IMR-90 (cell line): Measurements from ENCODE around the gene MYO10. TPM values are rescaled to one million over a fixed set of nuclear protein-coding genes. Genes with fewer than 3 reads are reported as not detected.
A peak's percentile ranks its signal among the peaks of the same experiment; 100 is the strongest.

ENCODE experiments used
- ATAC-seq: fragments of 200-7000 bp; cut with Tn5 transposase; 2 replicates; pipeline ENCODE4 v1.9.1; 2020; ENCODE audit warnings: low read depth, mild to moderate bottlenecking, moderate library complexity
- BruUV-seq: library from RNA; stranded (reverse); fragments of 400-500 nt; replicated peaks from 2 replicates; lab custom pipeline; 2021; lab: Mats Ljungman, UMichigan
- CTCF ChIA-PET: fragments of 300-600 bp; formaldehyde crosslinking; extraction: SDS; loops from one replicate; lab custom pipeline; 2021; ENCODE audit warnings: antibody characterized with exemption; lab: Yijun Ruan, JAX
- POLR2A ChIA-PET: fragments of 300-600 bp; sonication (Branson Sonifier 250); formaldehyde crosslinking; loops from one replicate; lab custom pipeline; 2022; ENCODE audit warnings: antibody characterized with exemption; ENCODE audit not compliant: unreplicated experiment; lab: Charles Lee
- DNase-seq: peaks from one replicate; pipeline ENCODE4 v3.0.0; 2013
- H2AFZ ChIP-seq: replicated peaks from 2 replicates; pipeline ENCODE3; 2013; ENCODE audit warnings: low read length, mild to moderate bottlenecking; ENCODE audit not compliant: poor library complexity
- H2AK5ac ChIP-seq: 2 replicates; pipeline ENCODE4 v1.6.1; 2013; ENCODE audit warnings: low read depth, low read length, inconsistent platforms
- H2AK9ac ChIP-seq: replicated peaks from 2 replicates; pipeline ENCODE3; 2013; ENCODE audit warnings: mild to moderate bottlenecking, low read depth, low read length, moderate library complexity; ENCODE audit not compliant: poor library complexity
- H2BK120ac ChIP-seq: 2 replicates; pipeline ENCODE4 v1.6.1; 2013; ENCODE audit warnings: low read depth, low read length, inconsistent platforms
- H2BK15ac ChIP-seq: 3 replicates; pipeline ENCODE4 v1.6.1; 2013; ENCODE audit warnings: low read depth, low read length, inconsistent platforms
- H2BK20ac ChIP-seq: 2 replicates; pipeline ENCODE4 v1.6.1; 2013; ENCODE audit warnings: low read depth, mild to moderate bottlenecking, inconsistent platforms, low read length, moderate library complexity
- H2BK5ac ChIP-seq: 2 replicates; pipeline ENCODE4 v1.6.1; 2013; ENCODE audit warnings: mild to moderate bottlenecking, low read depth, low read length, inconsistent platforms; ENCODE audit not compliant: poor library complexity, severe bottlenecking
- H3K14ac ChIP-seq: replicated peaks from 2 replicates; pipeline ENCODE4 v1.6.1; 2013; ENCODE audit warnings: low read depth, low read length, inconsistent platforms
- H3K18ac ChIP-seq: 2 replicates; pipeline ENCODE4 v1.6.1; 2013; ENCODE audit warnings: low read depth, low read length, control low read depth
- H3K23ac ChIP-seq: 2 replicates; pipeline ENCODE4 v1.6.1; 2013; ENCODE audit warnings: low read depth, low read length, inconsistent platforms
- H3K27ac ChIP-seq: 2 replicates; pipeline ENCODE4 v1.5.1; 2013; ENCODE audit warnings: mild to moderate bottlenecking, control low read depth, low read length; ENCODE audit not compliant: insufficient read depth
- H3K27me3 ChIP-seq: 2 replicates; pipeline ENCODE4 v1.6.1; 2013; ENCODE audit warnings: low read length; ENCODE audit not compliant: control insufficient read depth, insufficient read depth
- H3K36me3 ChIP-seq: 2 replicates; pipeline ENCODE4 v1.6.1; 2013; ENCODE audit warnings: low read length, mixed read lengths; ENCODE audit not compliant: control insufficient read depth, insufficient read depth
- H3K4ac ChIP-seq: 2 replicates; pipeline ENCODE4 v1.6.1; 2013; ENCODE audit warnings: low read depth, low read length, inconsistent platforms
- H3K4me1 ChIP-seq: 2 replicates; pipeline ENCODE4 v1.6.1; 2013; ENCODE audit warnings: low read length, mixed read lengths; ENCODE audit not compliant: control insufficient read depth, insufficient read depth
- H3K4me2 ChIP-seq: 2 replicates; pipeline ENCODE4 v1.6.1; 2013; ENCODE audit warnings: low read depth, mild to moderate bottlenecking, control low read depth, low read length, moderate library complexity
- H3K4me3 ChIP-seq: 2 replicates; pipeline ENCODE4 v1.5.1; 2013; ENCODE audit warnings: low read depth, mild to moderate bottlenecking, control low read depth, low read length, moderate library complexity; ENCODE audit not compliant: insufficient read depth
- H3K56ac ChIP-seq: 2 replicates; pipeline ENCODE4 v1.6.1; 2013; ENCODE audit warnings: low read length, inconsistent platforms; ENCODE audit not compliant: insufficient read depth; ENCODE audit errors: extremely low read depth
- H3K79me1 ChIP-seq, 2 experiments: 2 replicates each; pipeline ENCODE4 v1.6.1; 2013; ENCODE audit warnings: low read length in 2 of 2, inconsistent platforms in 1 of 2, low read depth in 1 of 2
- H3K9ac ChIP-seq: 2 replicates; pipeline ENCODE4 v1.6.1; 2013; ENCODE audit warnings: low read depth, low read length, control low read depth
- H3K9me1 ChIP-seq: 2 replicates; pipeline ENCODE4 v1.6.1; 2013; ENCODE audit warnings: low read length, inconsistent platforms; ENCODE audit not compliant: insufficient read depth
- H3K9me3 ChIP-seq: 2 replicates; pipeline ENCODE4 v1.6.1; 2013; ENCODE audit warnings: low read length; ENCODE audit not compliant: control insufficient read depth, insufficient read depth
- H4K20me1 ChIP-seq: 2 replicates; pipeline ENCODE4 v1.6.1; 2013; ENCODE audit warnings: low read length, inconsistent platforms; ENCODE audit not compliant: insufficient read depth
- H4K5ac ChIP-seq: 2 replicates; pipeline ENCODE4 v1.6.1; 2013; ENCODE audit warnings: mild to moderate bottlenecking, low read depth, low read length, control low read depth
- H4K8ac ChIP-seq, 2 experiments: 2 replicates each; pipeline ENCODE4 v1.6.1; 2013; ENCODE audit warnings: low read depth in 2 of 2, low read length in 2 of 2, control low read depth in 1 of 2, inconsistent platforms in 1 of 2
- H4K91ac ChIP-seq: 2 replicates; pipeline ENCODE4 v1.6.1; 2013; ENCODE audit warnings: low read depth, low read length, inconsistent platforms; ENCODE audit not compliant: insufficient read depth
- CHD1 ChIP-seq: IDR thresholded peaks from 2 replicates; pipeline ENCODE4 v1.6.1; 2012; ENCODE audit warnings: low read depth, low read length, improper control_type of control experiment
- MAFK ChIP-seq: IDR thresholded peaks from 2 replicates; pipeline ENCODE4 v1.6.1; 2012; ENCODE audit warnings: low read depth, low read length, improper control_type of control experiment
- MAZ ChIP-seq: IDR thresholded peaks from 2 replicates; pipeline ENCODE4 v1.6.1; 2012; ENCODE audit warnings: low read depth, mild to moderate bottlenecking, low read length, improper control_type of control experiment, moderate library complexity, borderline replicate concordance
- NFE2L2 ChIP-seq: fragments of 150-350 bp; IDR thresholded peaks from 2 replicates; pipeline ENCODE4 v1.6.1; 2016; ENCODE audit warnings: low read depth, mild to moderate bottlenecking, low read length
- POLR2A ChIP-seq: IDR thresholded peaks from 2 replicates; pipeline ENCODE4 v1.6.1; 2012; ENCODE audit warnings: mild to moderate bottlenecking, low read depth, low read length
- RCOR1 ChIP-seq: IDR thresholded peaks from 2 replicates; pipeline ENCODE4 v1.6.1; 2012; ENCODE audit warnings: mild to moderate bottlenecking, low read length, improper control_type of control experiment; ENCODE audit not compliant: insufficient replicate concordance
- SMC3 ChIP-seq: fragments of 150-350 bp; IDR thresholded peaks from 2 replicates; pipeline ENCODE4 v1.6.1; 2016; ENCODE audit warnings: low read depth, mild to moderate bottlenecking, antibody characterized with exemption, low read length, moderate library complexity
- WGBS, 2 experiments: methylation state at CpG; one replicate each; pipeline versions ENCODE4 v1.1.5 to v1.1.7; 2013; ENCODE audit warnings: missing lambda C conversion rate in 2 of 2; ENCODE audit not compliant: insufficient read length in 1 of 2; ENCODE audit errors: extremely low coverage in 2 of 2; 5-methylcytosine and 5-hydroxymethylcytosine counted together
- dilution Hi-C: fragments of 300-500 bp; cut with HindIII; formaldehyde crosslinking; loops from one replicate; pipeline ENCODE4 v1.14.3; 2018; ENCODE audit warnings: low sequenced_read_pairs; ENCODE audit not compliant: unreplicated experiment
- in situ Hi-C: fragments of 300-500 bp; cut with MboI; formaldehyde crosslinking; loops from 3 replicates; pipeline ENCODE4 v1.14.3; 2019; ENCODE audit warnings: low sequenced_read_pairs, inconsistent platforms, mixed read lengths
- intact Hi-C: fragments of 100-400 bp; cut with micrococcal nuclease; formaldehyde crosslinking; loops from 2 replicates; pipeline ENCODE4 v1.10.0; 2022
- polyA plus RNA-seq, 3 experiments: library from polyadenylated mRNA; depleted of rRNA; stranded (reverse); fragments of >200 nt; gene quantifications; 2 replicates each; pipeline ENCODE4 v1.2.3, GENCODE V29; 2012; ENCODE audit warnings: low replicate concordance in 1 of 3
- total RNA-seq: library from RNA; depleted of rRNA; stranded (reverse); fragments of >200 nt; gene quantifications from 2 replicates; pipeline ENCODE4 v1.2.3, GENCODE V29; 2012

The MYO10 gene
- total and polyA plus RNA-seq, 2 of the 4 experiments (the other 2 are of a cell fraction), result 39.9 to 115 TPM

- no peak overlapping the region for H4K91ac ChIP-seq
- H3K4me2 ChIP-seq, result no peak overlapping the region; the same call in 1 of the 2 replicates
- ATAC-seq (peak; percentile 24), DNase-seq (no peak)
- intact Hi-C loops, result no loop called here
- H3K79me1 ChIP-seq, result no peaks in the 10 kb centered on the region
- no peak for TF ChIP-seq MAZ
- TF ChIP-seq SMC3, result no peak
- no peak for TF ChIP-seq NFE2L2
- TF ChIP-seq POLR2A, result no peak
- no peak for TF ChIP-seq RCOR1
- TF ChIP-seq MAFK, result no peak
- no peak for TF ChIP-seq CHD1
- H2BK5ac ChIP-seq, result no peak overlapping the region
- H4K8ac ChIP-seq, result no peak overlapping the region
- dilution Hi-C loops, result no loop called here
- H3K56ac ChIP-seq, result no peak overlapping the region
- peaks cover 2% of the 10 kb centered on the region for H3K4me1 ChIP-seq
- POLR2A ChIA-PET, result no interaction called here
- 0 out of 2 replicates have a peak, but pooled peaks cover 3% of the 10 kb centered on the region for H3K9me1 ChIP-seq
- CTCF ChIA-PET, result no interaction called here
- H2BK120ac ChIP-seq, result no peak overlapping the region
- in situ Hi-C loops, result no loop called here
- H3K4me3 ChIP-seq, result no peak overlapping the region
- no peak overlapping the region for H3K14ac ChIP-seq
- no peak overlapping the region for H3K9ac ChIP-seq
- no peak overlapping the region for H2BK15ac ChIP-seq
- no peak overlapping the region for H2AK9ac ChIP-seq
- no peaks in the 10 kb centered on the region for H3K9me3 ChIP-seq
- no TSS peak for BruUV-seq
- no peak overlapping the region for H3K27ac ChIP-seq
- H3K23ac ChIP-seq, result no peak overlapping the region
- H4K20me1 ChIP-seq, result no peaks in the 10 kb centered on the region
- H3K18ac ChIP-seq, result no peak overlapping the region
- no peak overlapping the region for H2AK5ac ChIP-seq
- H3K4ac ChIP-seq, result no peak overlapping the region
- no peak overlapping the region for H4K5ac ChIP-seq
- H2BK20ac ChIP-seq, result 0 out of 2 replicates have a peak overlapping the region, but pooled peaks have one; percentile 73
- no peaks in the 10 kb centered on the region for H3K36me3 ChIP-seq
- WGBS, 2 experiments, result no CpG with 5 or more reads among the region's 1 CpG
- H3K27me3 ChIP-seq, result no peaks in the 10 kb centered on the region
- no peak overlapping the region for H2AFZ ChIP-seq
These were observed 29.5 kb upstream of the MYO10 start for GRCh38 chr5:16965581-16965980.
